GM20431 (cell line): ENCODE data around the gene TMEM45A.
"Not testable (repeated sequence)": the region's sequence is repeated elsewhere in the genome, so short reads cannot be mapped to it uniquely, and the experiment has no call there.

Experiments used
- in situ Hi-C: fragments of 300-500 bp; cut with MseI, MboI; formaldehyde crosslinking; loops from one replicate; pipeline ENCODE4 v1.15.0; 2020; ENCODE audit warnings: low sequenced_read_pairs; ENCODE audit not compliant: unreplicated experiment

Gene TMEM45A

DNA sequence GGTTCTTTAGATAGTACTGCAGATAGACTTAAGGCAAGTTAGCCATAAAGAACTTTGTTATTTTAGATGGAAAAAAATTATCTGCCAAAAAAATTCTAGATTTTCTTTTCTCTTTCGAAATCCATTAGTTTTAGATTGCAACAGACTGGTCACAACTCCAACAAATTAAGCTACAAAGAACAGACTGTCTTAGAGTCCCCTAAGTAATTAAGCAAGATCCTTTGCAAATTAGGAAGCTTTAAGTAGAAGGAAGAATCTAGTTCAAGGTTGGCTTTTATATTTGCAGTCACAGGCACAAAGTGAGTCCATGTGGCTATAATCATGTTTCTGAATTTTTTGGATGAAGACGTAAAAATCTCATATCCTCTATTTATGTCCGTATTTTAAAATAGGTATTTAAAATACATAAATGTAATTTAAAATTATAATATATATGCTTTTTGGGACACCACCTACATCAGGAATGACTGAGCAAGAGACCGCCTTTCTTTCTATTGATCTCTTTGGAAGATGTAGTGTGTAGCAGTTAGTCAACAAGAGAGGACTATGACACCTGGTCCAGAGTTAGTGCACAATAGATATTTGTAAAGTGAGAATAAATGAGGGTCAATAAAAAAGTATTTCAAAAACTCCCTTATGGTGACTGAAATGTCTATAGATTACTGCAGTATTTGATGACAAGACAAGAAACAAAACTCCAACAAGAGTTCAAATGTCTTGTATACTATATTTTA, 34.4 kb downstream of the TMEM45A start:
- in situ Hi-C loops = no loop called here

GRCh38 chr3:100527347-100527735, 34.9 kb downstream of the TMEM45A start:
- in situ Hi-C loops = no loop called here

GRCh38 chr3:100531093-100531492, 38.7 kb downstream of the TMEM45A start:
- in situ Hi-C loops = no loop called here

DNA sequence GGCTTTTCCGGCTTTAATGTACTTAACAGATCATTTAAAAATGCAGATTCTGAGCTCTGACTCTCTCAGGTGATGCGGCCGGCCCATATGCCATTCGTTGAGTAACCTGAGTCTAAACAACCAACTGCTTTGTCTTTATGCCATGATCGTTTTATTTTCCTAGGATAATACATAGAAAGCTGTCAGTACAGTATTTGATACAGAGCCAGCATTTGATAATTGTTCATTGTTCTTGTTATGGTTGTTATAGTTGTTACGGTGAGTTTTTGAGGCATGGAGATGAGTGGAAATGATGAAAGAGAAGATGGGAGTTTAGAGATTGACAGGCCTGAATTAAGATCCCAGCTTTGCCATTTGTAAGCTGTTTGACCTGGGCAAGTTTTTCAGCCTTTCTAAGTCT, 40.0 kb downstream of the TMEM45A start:
- in situ Hi-C loops = no loop called here

GRCh38 chr3:100533176-100533575, 40.8 kb downstream of the TMEM45A start:
- in situ Hi-C loops = no loop called here

DNA sequence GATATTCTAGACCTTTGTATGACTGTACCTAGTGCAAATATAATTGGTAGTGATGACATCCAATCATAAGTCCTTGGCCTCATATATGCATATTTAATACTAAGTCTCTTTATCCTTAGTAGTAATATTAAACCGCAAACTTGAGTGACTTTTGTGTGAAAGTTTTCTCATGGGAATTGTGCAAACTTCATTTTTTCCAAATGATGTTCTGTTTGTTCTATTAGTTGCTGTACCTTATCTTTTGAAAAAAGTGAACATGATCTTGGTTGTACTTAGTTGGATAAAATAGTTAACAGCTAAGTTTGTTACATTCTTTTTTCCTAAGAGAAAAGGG, 43.2 kb downstream of the TMEM45A start:
- in situ Hi-C loops = no loop called here

- in situ Hi-C loops = no loop called here
Observed at GRCh38 chr3:100536093-100536492, 43.7 kb downstream of the TMEM45A start.

GRCh38 chr3:100537646-100538338, 45.4 kb downstream of the TMEM45A start:
- in situ Hi-C loops = no loop called here

GRCh38 chr3:100538339-100538706, 45.9 kb downstream of the TMEM45A start:
- in situ Hi-C loops = no loop called here

- in situ Hi-C loops = no loop called here
Observed at GRCh38 chr3:100540791-100541334, 48.4 kb downstream of the TMEM45A start.

- in situ Hi-C loops = not testable (repeated sequence)
Observed at GRCh38 chr3:100541428-100541827, 49.0 kb downstream of the TMEM45A start.

DNA sequence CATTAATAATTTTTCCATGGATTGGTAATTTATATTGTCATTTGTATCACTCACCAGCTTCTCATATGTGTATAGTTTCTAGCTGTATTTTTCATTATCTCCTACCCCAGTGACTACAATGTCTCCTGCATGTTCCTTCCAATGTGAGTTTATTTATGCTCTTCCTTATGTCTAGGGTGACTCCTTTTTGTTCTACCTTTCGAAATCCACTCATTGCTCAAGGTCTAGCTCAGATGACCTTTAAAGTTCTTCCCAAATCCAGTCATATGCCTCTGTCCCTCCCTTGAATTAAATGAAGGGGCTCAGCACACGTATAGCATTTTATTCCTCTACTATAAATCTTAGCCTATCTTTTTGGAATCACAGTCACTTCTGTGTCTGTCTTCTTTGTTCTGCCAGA, 53.0 kb downstream of the TMEM45A start:
- in situ Hi-C loops = no loop called here

- in situ Hi-C loops = no loop called here
Observed at GRCh38 chr3:100546020-100546744, 53.8 kb downstream of the TMEM45A start.

- in situ Hi-C loops = no loop called here
Observed at GRCh38 chr3:100548053-100548452, 55.6 kb downstream of the TMEM45A start.

DNA sequence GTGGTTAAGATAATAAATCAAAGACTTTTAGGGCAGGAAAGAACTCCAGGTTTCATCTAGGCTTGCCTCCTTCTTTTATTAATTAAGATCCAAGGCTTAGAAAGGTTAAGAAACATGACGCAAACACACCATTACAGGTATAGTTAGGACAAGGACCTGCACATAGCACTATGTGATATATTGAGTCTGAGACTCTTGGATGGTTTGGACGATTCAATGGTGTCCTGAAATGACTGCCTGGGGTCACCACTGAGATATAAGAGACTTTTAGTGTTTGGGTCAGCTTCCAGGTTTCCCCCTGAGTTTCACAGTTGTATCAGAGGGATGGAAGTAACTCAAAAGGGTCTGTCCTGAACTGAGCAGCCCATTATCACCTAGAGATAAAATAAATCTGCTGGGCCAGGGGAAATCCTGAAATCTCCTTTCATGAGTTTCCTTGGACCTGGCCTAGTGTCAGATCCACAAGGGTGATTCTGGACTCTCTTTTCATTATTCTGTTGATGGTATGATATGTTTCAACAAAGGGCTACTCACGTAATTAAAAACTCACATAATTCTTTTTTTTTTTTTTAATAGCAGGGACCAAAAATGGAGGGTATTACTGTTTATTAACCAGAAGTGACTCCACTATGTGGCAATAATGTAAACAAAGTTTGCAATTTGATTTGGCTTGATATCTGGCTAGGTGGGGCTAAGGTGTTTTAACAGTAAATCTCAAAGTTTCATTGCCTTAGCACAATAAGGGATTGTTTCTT, 61.4 kb downstream of the TMEM45A start:
- in situ Hi-C loops = no loop called here

DNA sequence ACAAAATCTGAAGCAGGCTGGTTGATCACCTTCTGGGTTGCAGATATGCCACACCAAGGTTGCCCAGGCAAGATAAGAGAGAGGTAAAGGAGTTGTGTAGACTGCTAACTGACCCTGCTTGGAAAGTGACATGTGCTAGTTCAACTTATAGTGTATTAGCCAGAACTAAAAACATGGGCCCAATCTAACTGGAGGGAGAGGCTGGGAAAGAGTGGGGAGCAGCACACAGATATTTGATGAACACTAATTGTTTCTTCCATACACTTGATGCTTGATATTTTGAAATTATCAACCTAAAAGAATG, 61.9 kb downstream of the TMEM45A start:
- in situ Hi-C loops = no loop called here

DNA sequence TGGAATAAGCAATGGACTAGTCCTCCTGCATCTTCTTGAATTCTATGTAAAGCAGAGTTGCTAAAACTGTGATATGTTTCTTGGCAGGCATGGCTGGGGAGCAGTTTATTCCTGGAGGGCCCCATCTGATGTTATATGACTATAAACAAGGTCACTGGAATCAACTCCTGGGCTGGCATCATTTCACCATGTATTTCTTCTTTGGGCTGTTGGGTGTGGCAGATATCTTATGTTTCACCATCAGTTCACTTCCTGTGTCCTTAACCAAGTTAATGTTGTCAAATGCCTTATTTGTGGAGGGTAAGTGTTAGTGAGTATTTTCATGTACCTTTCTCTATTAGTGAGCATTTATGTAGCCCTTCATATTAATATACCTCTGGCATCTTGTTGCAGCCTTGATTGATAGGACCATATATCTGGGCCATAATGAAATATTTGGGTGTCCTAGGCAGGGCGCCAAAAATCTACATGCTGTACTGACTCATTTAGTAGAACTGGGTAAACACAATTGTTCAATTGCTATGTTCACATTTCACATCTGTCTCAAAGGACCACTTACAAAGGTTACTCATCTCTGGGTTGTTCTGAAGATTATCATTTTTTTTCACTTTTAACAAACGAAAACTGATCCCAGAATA, 64.4 kb downstream of the TMEM45A start:
- in situ Hi-C loops = no loop called here

DNA sequence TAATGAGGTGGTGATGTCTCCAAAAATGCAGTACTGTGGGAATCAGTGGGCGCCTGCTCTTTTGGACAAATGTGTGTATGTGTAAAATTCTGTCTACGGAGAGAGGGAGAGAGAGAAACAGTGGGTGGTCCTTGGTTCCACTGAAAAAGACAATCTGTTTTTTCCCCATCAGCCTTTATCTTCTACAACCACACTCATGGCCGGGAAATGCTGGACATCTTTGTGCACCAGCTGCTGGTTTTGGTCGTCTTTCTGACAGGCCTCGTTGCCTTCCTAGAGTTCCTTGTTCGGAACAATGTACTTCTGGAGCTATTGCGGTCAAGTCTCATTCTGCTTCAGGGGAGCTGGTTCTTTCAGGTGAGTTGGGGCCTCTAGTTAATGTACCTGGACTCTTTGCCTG, 65.8 kb downstream of the TMEM45A start:
- in situ Hi-C loops = no loop called here

- in situ Hi-C loops = no loop called here
Observed at GRCh38 chr3:100560426-100560825, 68.0 kb downstream of the TMEM45A start.
